ENCODE data around the gene CARS2. TPM values are rescaled to one million over a fixed set of nuclear protein-coding genes. Genes with fewer than 3 reads are reported as not detected.
"Not testable (repeated sequence)": the region's sequence is repeated elsewhere in the genome, so short reads cannot be mapped to it uniquely, and the experiment has no call there.

CARS2 gene
- total RNA-seq, 1 donor from 2014 or later: 51.6 TPM

DNA sequence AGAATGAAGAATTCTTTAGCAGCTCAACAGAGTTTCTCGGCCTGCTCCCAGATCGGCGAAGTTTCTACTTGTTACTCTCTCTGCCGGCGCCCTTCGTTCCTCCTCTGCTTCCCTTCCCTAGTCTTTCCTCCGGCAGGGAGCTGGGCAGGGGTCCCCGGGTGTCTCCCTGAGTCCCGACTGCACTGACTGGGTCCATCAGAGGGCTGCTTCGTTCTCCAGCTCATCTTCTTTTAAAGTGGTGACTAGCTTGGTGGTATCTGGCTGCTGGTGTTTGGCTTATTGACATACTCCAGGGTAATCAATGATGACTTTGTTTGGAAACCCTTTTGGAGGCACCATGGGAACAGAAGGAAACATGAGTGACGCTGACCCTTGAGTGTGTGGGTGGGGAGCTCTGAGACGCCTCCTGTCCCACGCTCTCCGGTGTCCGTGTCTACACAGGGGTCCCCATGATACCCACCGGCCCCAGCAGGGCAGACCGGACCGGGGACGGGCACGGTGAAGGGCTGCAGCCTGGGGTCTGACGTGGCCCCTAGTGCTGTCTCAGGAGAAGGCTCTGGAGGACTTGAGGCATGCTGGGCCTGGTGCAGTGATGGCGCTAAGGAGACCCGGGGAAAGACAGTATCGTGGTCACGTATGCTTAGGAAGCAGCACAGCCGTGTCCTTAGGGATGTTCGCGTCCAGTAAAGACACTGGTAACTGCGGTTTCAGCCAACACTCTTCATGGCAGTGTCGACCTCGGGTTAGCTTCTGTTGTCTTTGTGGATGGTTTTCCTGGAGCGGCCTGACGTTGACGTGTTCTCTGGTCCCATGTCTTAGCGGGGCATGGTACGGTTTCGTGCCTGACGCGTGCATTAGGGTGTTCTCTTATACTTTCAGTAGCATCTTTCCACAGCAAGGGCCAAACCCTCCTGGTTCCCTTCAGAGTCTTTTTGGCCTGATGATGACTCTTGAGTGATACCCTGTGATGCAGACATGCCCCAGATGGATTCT is 66.8 kb downstream of the CARS2 start:
- no peak for DNase-seq (ENCODE audit: low read depth in 2 of 2)

- DNase-seq (ENCODE audit: low read depth in 2 of 2): no peak
Measured at GRCh38 chr13:110638257-110638656, 67.7 kb downstream of the CARS2 start.

GRCh38 chr13:110637747-110638146 is 68.2 kb downstream of the CARS2 start:
- DNase-seq (ENCODE audit: low read depth in 2 of 2): no peak

DNA sequence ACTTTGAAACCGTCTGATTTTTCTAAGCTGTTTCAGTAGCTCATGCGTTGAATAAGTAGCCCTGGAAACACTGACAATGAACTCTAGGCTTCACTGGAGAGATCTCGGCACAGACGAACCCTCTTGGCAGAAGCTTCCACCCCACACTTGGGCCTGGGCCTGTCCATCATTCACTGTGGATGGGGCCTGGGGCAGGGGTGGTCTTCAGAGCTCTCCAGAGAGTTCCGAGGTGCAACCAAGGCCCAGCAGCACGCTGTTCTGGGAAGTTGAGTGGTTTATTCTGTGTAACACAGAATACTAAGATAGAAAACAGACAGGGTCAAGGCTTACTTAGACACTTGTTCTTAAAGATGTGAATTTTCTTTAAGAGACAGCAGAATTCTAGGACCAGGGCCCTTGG is 68.6 kb downstream of the CARS2 start:
- no peak for DNase-seq (ENCODE audit: low read depth in 2 of 2)

- no peak for DNase-seq (ENCODE audit: low read depth in 2 of 2)
Measured at GRCh38 chr13:110636701-110637201, 69.2 kb downstream of the CARS2 start.

DNA sequence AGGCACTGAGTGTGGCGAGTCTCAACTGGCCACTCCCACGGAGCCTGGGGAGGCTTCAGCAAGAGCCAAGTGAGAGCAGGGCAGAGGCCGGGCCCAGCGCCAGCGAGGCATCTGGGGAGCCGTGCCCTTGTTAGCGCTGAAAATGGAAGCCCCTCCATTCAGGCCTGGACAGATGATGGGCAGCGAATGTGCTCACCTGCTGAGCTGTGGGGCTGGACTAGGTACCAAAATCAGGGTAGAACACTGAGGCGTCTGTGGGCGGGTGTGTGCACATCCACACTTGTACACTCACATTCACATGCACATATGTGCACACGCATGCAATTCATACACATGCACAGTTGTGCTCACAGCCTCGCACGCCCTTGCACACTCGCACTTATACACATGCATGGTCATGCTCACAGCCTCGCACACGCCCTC is 69.9 kb downstream of the CARS2 start:
- DNase-seq (ENCODE audit: low read depth in 2 of 2): no peak

GRCh38 chr13:110635405-110636002 is 70.4 kb downstream of the CARS2 start:
- no peak for DNase-seq (ENCODE audit: low read depth in 2 of 2)

- peak in 1 of 2 donors; percentile 27 for DNase-seq (ENCODE audit: low read depth in 2 of 2)
Measured at GRCh38 chr13:110634558-110634957, 71.4 kb downstream of the CARS2 start.

DNA sequence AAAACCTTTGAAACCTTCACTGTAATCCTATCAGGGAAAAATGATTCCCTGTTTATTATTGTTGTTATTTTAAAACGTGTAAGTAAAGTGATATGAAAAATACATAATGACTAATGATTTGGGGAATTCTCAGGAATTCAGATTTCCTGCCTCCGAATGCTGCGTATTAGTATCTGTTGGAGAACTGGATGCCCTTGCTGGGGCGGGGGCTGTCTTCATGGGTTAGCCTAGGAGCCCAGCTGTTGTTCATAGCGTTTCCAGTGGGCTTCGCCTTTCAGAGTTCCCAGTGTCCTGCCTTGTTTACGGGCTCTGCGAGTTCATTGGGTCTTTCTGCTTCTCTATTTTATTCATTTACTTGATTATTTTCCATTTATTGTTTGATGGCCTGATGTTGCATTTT is 72.1 kb downstream of the CARS2 start:
- peak in 1 of 2 donors; percentile 32 for DNase-seq (ENCODE audit: low read depth in 2 of 2)

DNA sequence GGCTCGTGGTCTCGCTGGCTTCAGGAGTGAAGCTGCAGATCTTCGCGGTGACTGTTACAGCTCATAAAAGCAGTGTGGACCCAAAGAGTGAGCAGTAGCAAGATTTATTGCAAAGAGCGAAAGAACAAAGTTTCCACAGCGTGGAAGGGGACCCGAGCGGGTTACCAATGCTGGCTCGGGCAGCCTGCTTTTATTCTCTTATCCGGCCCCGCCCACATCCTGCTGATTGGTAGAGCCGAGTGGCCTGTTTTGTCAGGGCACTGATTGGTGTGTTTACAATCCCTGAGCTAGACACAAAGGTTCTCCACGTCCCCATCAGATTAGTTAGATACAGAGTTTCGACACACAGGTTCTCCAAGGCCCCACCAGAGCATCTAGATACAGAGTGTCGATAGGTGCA is 73.7 kb downstream of the CARS2 start:
- DNase-seq (ENCODE audit: low read depth in 2 of 2): not testable (repeated sequence)

DNA sequence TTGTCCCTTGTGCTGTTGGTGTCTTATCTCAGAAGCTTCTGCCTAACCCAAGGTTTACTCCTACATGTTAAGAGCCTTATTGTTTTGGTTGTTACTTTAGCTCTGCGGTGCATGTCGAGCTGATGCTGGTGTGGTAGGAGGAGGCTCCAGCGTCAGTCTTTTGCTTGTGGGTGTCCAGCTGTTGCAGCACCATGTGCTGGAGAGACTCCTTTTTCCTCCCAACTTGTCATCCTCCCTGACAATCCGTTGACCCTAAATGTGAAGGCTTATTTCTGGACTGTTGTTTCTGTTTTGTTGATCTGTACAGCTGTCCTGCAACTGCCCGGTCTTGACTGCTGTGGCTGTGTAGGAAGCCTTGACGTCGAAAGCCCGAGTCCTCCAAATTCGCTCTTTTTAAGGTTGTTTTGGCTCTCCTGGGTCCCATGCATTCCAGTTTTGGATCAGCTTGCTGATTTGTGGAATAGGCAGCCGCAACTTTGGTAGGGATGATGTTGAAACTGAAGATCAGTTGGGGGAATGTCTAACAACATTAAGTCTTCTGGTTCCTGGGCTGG is 75.3 kb downstream of the CARS2 start:
- no peak for DNase-seq (ENCODE audit: low read depth in 2 of 2)

- DNase-seq (ENCODE audit: low read depth in 2 of 2): peak in 1 of 2 donors; percentile 24
Measured at GRCh38 chr13:110629735-110630134, 76.2 kb downstream of the CARS2 start.

- peak; percentile 60 to 65 for DNase-seq (ENCODE audit: low read depth in 2 of 2)
Measured at GRCh38 chr13:110628952-110629701, 76.8 kb downstream of the CARS2 start.

GRCh38 chr13:110628477-110628793 is 77.5 kb downstream of the CARS2 start:
- peak; percentile 40 to 63 for DNase-seq (ENCODE audit: low read depth in 2 of 2)

GRCh38 chr13:110627761-110628476 is 78.0 kb downstream of the CARS2 start:
- DNase-seq (ENCODE audit: low read depth in 2 of 2): no peak

DNA sequence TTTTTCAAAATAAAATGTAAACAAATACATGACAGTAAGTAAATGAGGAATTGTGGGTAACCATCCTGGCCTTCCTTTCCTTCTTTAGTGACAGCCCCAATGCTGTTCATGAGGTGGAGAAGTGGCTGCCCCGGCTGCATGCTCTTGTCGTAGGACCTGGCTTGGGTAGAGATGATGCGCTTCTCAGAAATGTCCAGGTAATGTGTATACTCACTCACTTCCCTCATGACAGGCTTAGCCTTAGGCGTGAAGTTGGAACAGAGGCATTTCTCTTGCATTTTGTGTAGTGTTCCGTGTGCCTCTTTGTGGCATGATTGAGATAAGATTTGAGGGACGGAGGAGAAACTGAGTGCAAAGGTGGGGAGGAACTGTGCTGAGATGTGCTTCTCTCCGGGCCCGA is 78.6 kb downstream of the CARS2 start:
- DNase-seq (ENCODE audit: low read depth in 2 of 2): no peak

GRCh38 chr13:110626521-110626920 is 79.4 kb downstream of the CARS2 start:
- no peak for DNase-seq (ENCODE audit: low read depth in 2 of 2)

- no peak for DNase-seq (ENCODE audit: low read depth in 2 of 2)
Measured at GRCh38 chr13:110625771-110626321, 80.1 kb downstream of the CARS2 start.

GRCh38 chr13:110624766-110625756 is 80.9 kb downstream of the CARS2 start:
- DNase-seq (ENCODE audit: low read depth in 2 of 2): no peak
